HG03108 (cell line): ENCODE results near the gene OR5T3.
"Not testable (repeated sequence)": the region's sequence is repeated elsewhere in the genome, so short reads cannot be mapped to it uniquely, and the experiment has no call there.

Experiments used
- ATAC-seq: cut with Tn5 transposase; IDR thresholded peaks from one replicate; pipeline ENCODE4 v1.9.1; 2021; ENCODE audit warnings: moderate library complexity; ENCODE audit not compliant: unreplicated experiment

OR5T3 gene

GRCh38 chr11:56251954-56252353 is at the start of gene OR5T3:
TSS of gene OR5T3 (plus strand) at chr11:56252254. CDS start at chr11:56252254, 0 bp downstream.
- ATAC-seq, result no peak

- no peak for ATAC-seq
Measured at GRCh38 chr11:56207790-56208189, 44.3 kb upstream of the OR5T3 start.

GRCh38 chr11:56214537-56214936 is 37.5 kb upstream of the OR5T3 start:
- ATAC-seq, result no peak

GRCh38 chr11:56219735-56220134 is 32.3 kb upstream of the OR5T3 start:
- not testable (repeated sequence) for ATAC-seq

- no peak for ATAC-seq
Measured at GRCh38 chr11:56234155-56234554, 17.9 kb upstream of the OR5T3 start, which contains the start of gene OR5T2. TSS of gene OR5T2 (minus strand) at chr11:56234255. CDS start at chr11:56233062, 1,193 bp downstream.

- ATAC-seq, result no peak
Measured at GRCh38 chr11:56271092-56271491, 19.0 kb downstream of the OR5T3 start.

- no peak for ATAC-seq
Measured at GRCh38 chr11:56273854-56274253, 21.8 kb downstream of the OR5T3 start, which contains the start of gene OR5T1. TSS of gene OR5T1 (plus strand) at chr11:56274154. CDS start at chr11:56275639, 1,485 bp downstream.

GRCh38 chr11:56292154-56292553 is 40.1 kb downstream of the OR5T3 start, which contains the start of gene OR8H1:
TSS of gene OR8H1 (minus strand) at chr11:56292254. CDS start at chr11:56291062, 1,192 bp downstream.
- ATAC-seq, result no peak

- no peak for ATAC-seq
Measured at GRCh38 chr11:56296898-56297297, 44.8 kb downstream of the OR5T3 start.
